GM23248 (cell line): Measurements from ENCODE around the gene MX2. TPM values are rescaled to one million over a fixed set of nuclear protein-coding genes. Genes with fewer than 3 reads are reported as not detected.

Source experiments
- DNase-seq: peaks from one replicate; pipeline ENCODE4 v3.0.0-alpha.2; 2015
- H2AFZ ChIP-seq: fragments of 200-600 bp; sonication (generic); 2 replicates; pipeline ENCODE4 v1.6.1; 2016; ENCODE audit warnings: antibody characterized with exemption
- H3F3A ChIP-seq: fragments of 200-600 bp; sonication (generic); 2 replicates; pipeline ENCODE4 v1.6.1; 2016; ENCODE audit warnings: mild to moderate bottlenecking, antibody characterized with exemption, mixed run types; ENCODE audit not compliant: insufficient read depth
- H3K27ac ChIP-seq: fragments of 200-600 bp; sonication (generic); 2 replicates; pipeline ENCODE4 v1.5.1; 2016; ENCODE audit warnings: mild to moderate bottlenecking
- H3K27me3 ChIP-seq: fragments of 200-600 bp; sonication (generic); replicated peaks from 2 replicates; pipeline ENCODE4 v1.6.1; 2016; ENCODE audit warnings: mild to moderate bottlenecking; ENCODE audit not compliant: insufficient read depth
- H3K36me3 ChIP-seq: fragments of 200-600 bp; sonication (generic); 2 replicates; pipeline ENCODE4 v1.6.1; 2016; ENCODE audit warnings: low read depth, mild to moderate bottlenecking
- H3K4me1 ChIP-seq: fragments of 200-600 bp; sonication (generic); 2 replicates; pipeline ENCODE4 v1.6.1; 2016; ENCODE audit warnings: mild to moderate bottlenecking; ENCODE audit not compliant: insufficient read depth
- H3K4me2 ChIP-seq: fragments of 200-600 bp; sonication (generic); one replicate; pipeline ENCODE4 v1.6.1; 2016; ENCODE audit warnings: mild to moderate bottlenecking; ENCODE audit not compliant: unreplicated experiment
- H3K4me3 ChIP-seq: fragments of 200-600 bp; sonication (generic); 2 replicates; pipeline ENCODE4 v1.5.1; 2016; ENCODE audit warnings: mild to moderate bottlenecking
- H3K79me2 ChIP-seq: fragments of 200-600 bp; sonication (generic); 2 replicates; pipeline ENCODE4 v1.6.1; 2016; ENCODE audit warnings: mild to moderate bottlenecking; ENCODE audit not compliant: insufficient read depth
- H3K9ac ChIP-seq: fragments of 200-600 bp; sonication (generic); 2 replicates; pipeline ENCODE4 v1.6.1; 2016; ENCODE audit warnings: mild to moderate bottlenecking
- H3K9me2 ChIP-seq: fragments of 200-600 bp; sonication (generic); 2 replicates; pipeline ENCODE4 v1.6.1; 2016; ENCODE audit warnings: mixed run types, mild to moderate bottlenecking, moderate library complexity; ENCODE audit not compliant: insufficient read depth
- H3K9me3 ChIP-seq: fragments of 200-600 bp; sonication (generic); one replicate; pipeline ENCODE4 v1.6.1; 2017; ENCODE audit warnings: low read depth
- H4K20me1 ChIP-seq: fragments of 200-600 bp; sonication (generic); 2 replicates; pipeline ENCODE4 v1.6.0; 2016; ENCODE audit not compliant: insufficient read depth
- EZH2 ChIP-seq: fragments of 200-600 bp; sonication (generic); IDR thresholded peaks from 2 replicates; pipeline ENCODE4 v1.6.1; 2018; ENCODE audit warnings: antibody characterized with exemption, mild to moderate bottlenecking; ENCODE audit not compliant: insufficient read depth, poor library complexity, severe bottlenecking
- EZH2phosphoT487 ChIP-seq: fragments of 200-600 bp; sonication (generic); IDR thresholded peaks from 2 replicates; pipeline ENCODE4 v1.6.1; 2018; ENCODE audit warnings: antibody characterized with exemption, moderate library complexity, mild to moderate bottlenecking, low read depth; ENCODE audit not compliant: insufficient read depth
- WGBS, 2 experiments: methylation state at CpG; one replicate each; pipeline ENCODE4 v1.1.6; 2015 to 2017; ENCODE audit warnings: low lambda C conversion rate in 2 of 2, low coverage in 1 of 2; ENCODE audit errors: missing lambda C conversion rate in 2 of 2; 5-methylcytosine and 5-hydroxymethylcytosine counted together
- in situ Hi-C: fragments of 300-500 bp; cut with MboI; formaldehyde crosslinking; loops from 2 replicates; pipeline ENCODE4 v1.15.0; 2020
- polyA plus RNA-seq: library from polyadenylated mRNA; unstranded; fragments of >200 nt; fragmentation: Nextera tagmentation; extraction: Ambion mirVana; gene quantifications from 2 replicates; pipeline ENCODE4 v1.2.1, GENCODE V29; 2016
- total RNA-seq: library from RNA; depleted of rRNA; stranded (reverse); fragments of >200 nt; shearing (Covaris generic); gene quantifications from 2 replicates; pipeline ENCODE4 v1.2.3, GENCODE V29; 2014

The MX2 gene
- total and polyA plus RNA-seq, 2 experiments from 2014 or later: 0.54 to 0.85 TPM

GRCh38 chr21:41446586-41446985 lies 84.8 kb downstream of the MX2 start:
- DNase-seq: no peak
- no peaks in the 10 kb centered on the region for H3F3A ChIP-seq
- H3K36me3 ChIP-seq: no peaks in the 10 kb centered on the region
- in situ Hi-C loops: no loop called here
- H3K27ac ChIP-seq: no peak overlapping the region
- H3K9me2 ChIP-seq: no peaks in the 10 kb centered on the region
- 90 to 91% methylated on average over 4 of the region's 4 CpGs for WGBS, 2 experiments
- H2AFZ ChIP-seq: no peak overlapping the region
- TF ChIP-seq EZH2phosphoT487: no peak
- TF ChIP-seq EZH2: no peak
- H3K4me2 ChIP-seq: no peak overlapping the region
- no peaks in the 10 kb centered on the region for H4K20me1 ChIP-seq
- no peak overlapping the region for H3K9ac ChIP-seq
- no peaks in the 10 kb centered on the region for H3K9me3 ChIP-seq
- no peaks in the 10 kb centered on the region for H3K79me2 ChIP-seq
- no peaks in the 10 kb centered on the region for H3K27me3 ChIP-seq
- H3K4me3 ChIP-seq: no peak overlapping the region
- H3K4me1 ChIP-seq: no peaks in the 10 kb centered on the region

- in situ Hi-C loops: no loop called here
- Histone ChIP-seq H3K9ac (no peak overlapping the region), H3K4me3 (no peak overlapping the region), H3K36me3 (no peaks in the 10 kb centered on the region), H4K20me1 (no peaks in the 10 kb centered on the region), H3K27me3 (no peaks in the 10 kb centered on the region), H3K9me2 (no peaks in the 10 kb centered on the region), H3K27ac (no peak overlapping the region), H3K4me1 (no peaks in the 10 kb centered on the region), H3K9me3 (no peaks in the 10 kb centered on the region), H3K4me2 (no peak overlapping the region), H3K79me2 (no peaks in the 10 kb centered on the region), H3F3A (no peaks in the 10 kb centered on the region), H2AFZ (no peak overlapping the region)
- TF ChIP-seq EZH2phosphoT487 (no peak), EZH2 (no peak)
- 78 to 80% methylated on average over 3 of the region's 3 CpGs for WGBS, 2 experiments
- DNase-seq: no peak
These were observed 85.5 kb downstream of the MX2 start for GRCh38 chr21:41447356-41447755.

GRCh38 chr21:41449613-41450012 lies 87.8 kb downstream of the MX2 start:
- DNase-seq: no peak
- TF ChIP-seq EZH2phosphoT487: no peak
- TF ChIP-seq EZH2: no peak
- H3K27me3 ChIP-seq: no peaks in the 10 kb centered on the region
- 40 to 41% methylated on average over 5 of the region's 5 CpGs for WGBS, 2 experiments
- H3K9me2 ChIP-seq: no peaks in the 10 kb centered on the region
- H3K4me2 ChIP-seq: no peak overlapping the region
- no peak overlapping the region for H2AFZ ChIP-seq
- H3K79me2 ChIP-seq: no peaks in the 10 kb centered on the region
- in situ Hi-C loops: no loop called here
- no peaks in the 10 kb centered on the region for H3K9me3 ChIP-seq
- H3F3A ChIP-seq: no peaks in the 10 kb centered on the region
- H3K36me3 ChIP-seq: no peaks in the 10 kb centered on the region
- no peaks in the 10 kb centered on the region for H3K4me1 ChIP-seq
- no peaks in the 10 kb centered on the region for H4K20me1 ChIP-seq
- no peak overlapping the region for H3K9ac ChIP-seq
- H3K27ac ChIP-seq: no peak overlapping the region
- no peak overlapping the region for H3K4me3 ChIP-seq

GRCh38 chr21:41451753-41452676 lies 90.2 kb downstream of the MX2 start:
- Histone ChIP-seq H4K20me1 (no peaks in the 10 kb centered on the region), H3K36me3 (no peaks in the 10 kb centered on the region), H3K79me2 (no peaks in the 10 kb centered on the region), H3K9me2 (no peaks in the 10 kb centered on the region), H3K9ac (no peak overlapping the region), H2AFZ (no peak overlapping the region), H3K27ac (no peak overlapping the region), H3K9me3 (no peaks in the 10 kb centered on the region), H3K27me3 (no peaks in the 10 kb centered on the region), H3K4me3 (no peak overlapping the region), H3K4me1 (no peaks in the 10 kb centered on the region), H3F3A (no peaks in the 10 kb centered on the region), H3K4me2 (no peak overlapping the region)
- in situ Hi-C loops: no loop called here
- TF ChIP-seq EZH2: no peak
- no peak for DNase-seq
- 79 to 86% methylated on average over 15 to 16 of the region's 16 CpGs for WGBS, 2 experiments
